Astrocyte of the cerebellum (primary cell): Measurements from ENCODE around the gene MMD.

Experiments
- DNase-seq: peaks from one replicate; pipeline ENCODE4 v3.0.0-alpha.2; 2011; ENCODE audit warnings: low read depth
- H3K4me3 ChIP-seq: 2 replicates; pipeline ENCODE4 v1.5.1; 2011; ENCODE audit warnings: mild to moderate bottlenecking, low read depth, low read length, moderate library complexity
- CTCF ChIP-seq: IDR thresholded peaks from 2 replicates; pipeline ENCODE4 v1.5.1; 2012; ENCODE audit warnings: low read length, low read depth, moderate library complexity, mild to moderate bottlenecking; ENCODE audit errors: missing control alignments
- in situ Hi-C: cut with HindIII; loops from 2 replicates; pipeline ENCODE4 v1.10.0; 2017; ENCODE audit warnings: low sequenced_read_pairs

Gene MMD

DNA sequence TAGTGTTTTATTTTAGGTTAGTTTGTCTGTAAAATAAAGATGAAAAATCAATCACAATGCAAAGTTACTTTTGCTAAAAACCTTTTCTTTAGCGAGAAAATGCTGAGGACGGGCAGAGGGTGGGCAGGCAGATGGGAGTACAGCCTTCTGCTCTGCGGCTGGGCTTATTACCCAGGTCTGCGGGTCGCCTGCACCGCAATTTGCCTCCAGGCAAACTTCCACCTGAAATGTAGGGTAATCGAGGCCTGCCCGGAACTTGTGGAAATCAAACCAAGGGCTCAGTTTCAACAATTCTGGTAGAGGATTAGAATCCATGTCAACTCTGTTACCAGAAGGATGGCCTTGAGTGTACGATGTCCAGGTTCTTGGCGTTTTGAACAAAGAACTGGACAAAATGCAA lies 22.3 kb upstream of the MMD start:
- H3K4me3 ChIP-seq = no peak overlapping the region
- no peak for DNase-seq
- in situ Hi-C loops = loop anchor here (5.0 kb wide), 1 partner anchor 68 kb away; the partner anchor contains the start of gene SMIM36
- no peak for TF ChIP-seq CTCF

DNA sequence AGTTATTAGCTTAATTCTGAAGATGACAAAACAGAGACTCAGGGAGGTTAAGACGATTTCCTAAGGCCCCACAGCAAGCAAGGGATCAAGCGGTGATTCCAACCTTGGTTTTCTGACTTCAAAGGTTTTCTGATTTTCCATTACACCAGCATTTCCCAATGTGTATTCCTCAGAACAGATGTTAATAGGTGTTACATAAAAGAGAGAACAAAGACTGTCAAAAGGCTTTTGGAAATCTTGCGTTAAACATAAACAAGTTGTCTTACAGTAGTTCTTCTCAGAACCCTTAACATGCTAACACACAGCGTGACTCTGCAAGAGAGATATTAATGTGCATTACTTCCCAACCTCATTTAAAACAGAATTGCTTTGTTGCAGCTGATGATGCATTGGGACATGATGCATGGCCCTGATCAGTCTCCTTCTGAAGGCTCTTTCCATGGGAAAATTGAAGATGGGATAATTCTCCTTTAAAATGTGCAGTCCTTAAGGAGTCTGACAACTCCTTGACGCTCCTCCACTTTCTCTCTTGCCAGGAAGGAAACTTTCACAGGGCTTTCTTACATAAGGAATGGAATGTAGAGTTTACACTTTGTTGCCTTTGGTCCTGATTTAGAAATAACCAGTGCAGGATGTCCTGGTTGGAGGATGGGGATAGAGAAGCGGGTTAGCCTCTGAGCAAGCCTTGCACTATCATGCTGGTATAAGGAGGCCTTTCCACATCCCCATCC lies 21.5 kb upstream of the MMD start:
- H3K4me3 ChIP-seq = no peak overlapping the region
- no peak for DNase-seq
- TF ChIP-seq CTCF = no peak
- in situ Hi-C loops = loop anchor here (5.0 kb wide), 1 partner anchor 69 kb away; the partner anchor contains the start of gene SMIM36

DNA sequence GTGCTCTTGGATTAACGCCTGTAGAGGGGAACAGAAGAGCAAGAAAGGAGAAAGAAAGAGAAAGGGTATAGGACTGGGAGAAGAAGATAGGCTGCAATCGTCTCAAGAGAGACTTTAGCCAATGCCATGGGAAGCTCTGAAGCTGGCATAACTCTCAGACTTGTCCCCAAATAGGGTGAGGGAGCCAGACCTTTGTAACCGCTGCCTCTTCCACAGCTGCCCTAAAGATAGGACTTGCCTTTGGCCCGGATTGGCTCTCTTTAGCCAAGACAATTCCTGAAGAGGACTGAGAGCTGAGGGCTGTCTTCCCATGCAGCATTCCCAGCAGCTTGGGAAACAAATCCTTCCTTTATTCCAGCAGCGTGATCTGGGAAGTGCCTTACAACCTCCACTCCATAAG lies 20.8 kb upstream of the MMD start:
- TF ChIP-seq CTCF = no peak
- in situ Hi-C loops = loop anchor here (5.0 kb wide), 1 partner anchor 70 kb away; the partner anchor contains the start of gene SMIM36
- DNase-seq = no peak
- H3K4me3 ChIP-seq = no peak overlapping the region

DNA sequence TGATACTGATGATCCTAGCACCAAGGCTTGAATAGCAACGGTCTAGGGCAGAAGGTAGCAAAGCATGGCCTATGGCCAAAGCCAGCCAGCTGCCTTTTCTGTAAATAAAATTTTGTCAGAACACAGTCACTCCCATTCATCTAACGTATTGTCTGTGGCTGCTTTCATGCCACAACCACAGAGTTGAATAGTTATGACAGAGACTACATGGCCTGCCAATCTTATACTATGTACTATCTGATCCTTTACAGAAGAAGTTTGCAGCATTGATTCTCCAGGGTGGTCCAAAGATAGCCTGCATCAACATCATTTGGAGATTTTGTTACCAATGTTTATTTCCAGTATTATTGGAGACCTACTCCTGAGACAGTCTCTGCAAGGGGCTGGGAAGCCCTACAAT lies 19.9 kb upstream of the MMD start:
- TF ChIP-seq CTCF = no peak
- in situ Hi-C loops = loop anchor here (5.0 kb wide), 1 partner anchor 71 kb away; the partner anchor contains the start of gene SMIM36
- DNase-seq = no peak
- H3K4me3 ChIP-seq = no peak overlapping the region

GRCh38 chr17:55440391-55440790 lies 18.8 kb upstream of the MMD start:
- no peak for DNase-seq
- in situ Hi-C loops = loop anchor here (5.0 kb wide), 1 partner anchor 72 kb away; the partner anchor contains the start of gene SMIM36
- H3K4me3 ChIP-seq = no peak overlapping the region
- no peak for TF ChIP-seq CTCF

- no peak for DNase-seq
- in situ Hi-C loops = no loop called here
- H3K4me3 ChIP-seq = no peak overlapping the region
- TF ChIP-seq CTCF = no peak
Observed at GRCh38 chr17:55437159-55437605, 15.5 kb upstream of the MMD start.
